ENCODE results near the gene INAFM1. TPM values are rescaled to one million over a fixed set of nuclear protein-coding genes. Genes with fewer than 3 reads are reported as not detected.

The INAFM1 gene
- total RNA-seq, 1 donor from 2014 or later: 65.0 TPM

GRCh38 chr19:47264629-47265028, 10.1 kb upstream of the INAFM1 start:
- no peak overlapping the region for H3K27ac Mint-ChIP-seq (ENCODE audit: unreplicated experiment)
- H3K27me3 Mint-ChIP-seq (ENCODE audit: unreplicated experiment): peaks cover 7% of the 10 kb centered on the region
- no peak for DNase-seq
- H3K9me3 Mint-ChIP-seq (ENCODE audit: unreplicated experiment): peaks cover under 1% of the 10 kb centered on the region
- H3K4me3 Mint-ChIP-seq (ENCODE audit: unreplicated experiment): no peak overlapping the region
- no peaks in the 10 kb centered on the region for H3K36me3 Mint-ChIP-seq (ENCODE audit: unreplicated experiment)
- no peaks in the 10 kb centered on the region for H3K4me1 Mint-ChIP-seq (ENCODE audit: low read depth, unreplicated experiment)
- TF ChIP-seq CTCF (IDR thresholded peaks at IDR 0.05; ENCODE audit: partially characterized antibody, unreplicated experiment): no peak

- DNase-seq: no peak
- Mint-ChIP-seq H3K4me1 (ENCODE audit: low read depth, unreplicated experiment) (peaks cover 6% of the 10 kb centered on the region), H3K9me3 (ENCODE audit: unreplicated experiment) (no peaks in the 10 kb centered on the region), H3K36me3 (ENCODE audit: unreplicated experiment) (no peaks in the 10 kb centered on the region), H3K27ac (ENCODE audit: unreplicated experiment) (no peak overlapping the region), H3K27me3 (ENCODE audit: unreplicated experiment) (peaks cover 6% of the 10 kb centered on the region), H3K4me3 (ENCODE audit: unreplicated experiment) (no peak overlapping the region)
- TF ChIP-seq CTCF (IDR thresholded peaks at IDR 0.05; ENCODE audit: partially characterized antibody, unreplicated experiment): no peak
Measured at GRCh38 chr19:47266401-47266941, 8.2 kb upstream of the INAFM1 start.

GRCh38 chr19:47267350-47267759, 7.3 kb upstream of the INAFM1 start:
- Mint-ChIP-seq H3K36me3 (ENCODE audit: unreplicated experiment) (no peaks in the 10 kb centered on the region), H3K9me3 (ENCODE audit: unreplicated experiment) (peaks cover 2% of the 10 kb centered on the region), H3K27ac (ENCODE audit: unreplicated experiment) (no peak overlapping the region), H3K4me1 (ENCODE audit: low read depth, unreplicated experiment) (peaks cover 8% of the 10 kb centered on the region), H3K27me3 (ENCODE audit: unreplicated experiment) (peaks cover 9% of the 10 kb centered on the region), H3K4me3 (ENCODE audit: unreplicated experiment) (no peak overlapping the region)
- no peak for DNase-seq
- TF ChIP-seq CTCF (IDR thresholded peaks at IDR 0.05; ENCODE audit: partially characterized antibody, unreplicated experiment): no peak

- H3K27me3 Mint-ChIP-seq (ENCODE audit: unreplicated experiment): peaks cover 13% of the 10 kb centered on the region
- H3K27ac Mint-ChIP-seq (ENCODE audit: unreplicated experiment): peak overlapping the region; percentile 33
- TF ChIP-seq CTCF (IDR thresholded peaks at IDR 0.05; ENCODE audit: partially characterized antibody, unreplicated experiment): no peak
- H3K9me3 Mint-ChIP-seq (ENCODE audit: unreplicated experiment): peaks cover 6% of the 10 kb centered on the region
- H3K4me3 Mint-ChIP-seq (ENCODE audit: unreplicated experiment): no peak overlapping the region
- no peak for DNase-seq
- H3K4me1 Mint-ChIP-seq (ENCODE audit: low read depth, unreplicated experiment): peaks cover 13% of the 10 kb centered on the region
- H3K36me3 Mint-ChIP-seq (ENCODE audit: unreplicated experiment): no peaks in the 10 kb centered on the region
Measured at GRCh38 chr19:47268028-47268427, 6.7 kb upstream of the INAFM1 start.

- Mint-ChIP-seq H3K27ac (ENCODE audit: unreplicated experiment) (no peak overlapping the region), H3K4me3 (ENCODE audit: unreplicated experiment) (no peak overlapping the region)
Measured at GRCh38 chr19:47269596-47269995, 5.1 kb upstream of the INAFM1 start.

More at GRCh38 chr19:47269596-47269995, 5.1 kb upstream of the INAFM1 start:
- Mint-ChIP-seq H3K36me3 (ENCODE audit: unreplicated experiment) (no peaks in the 10 kb centered on the region), H3K9me3 (ENCODE audit: unreplicated experiment) (peaks cover 6% of the 10 kb centered on the region), H3K27me3 (ENCODE audit: unreplicated experiment) (peaks cover 13% of the 10 kb centered on the region), H3K4me1 (ENCODE audit: low read depth, unreplicated experiment) (peaks cover 13% of the 10 kb centered on the region)
- no peak for TF ChIP-seq CTCF (IDR thresholded peaks at IDR 0.05; ENCODE audit: partially characterized antibody, unreplicated experiment)
- DNase-seq: no peak

Measured in glutamatergic neuron (in vitro differentiated cells).